Vagina (tissue), 2 donors: ENCODE measurements around the gene AGPAT3. TPM values are rescaled to one million over a fixed set of nuclear protein-coding genes. Genes with fewer than 3 reads are reported as not detected.

Experiments
- DNase-seq, 2 donors: peaks; one replicate each; pipeline ENCODE4 v3.0.0-alpha.2; 2017; ENCODE audit errors: extremely low spot score in 2 of 2
- H3K27ac ChIP-seq: fragments of 200-600 bp; sonication (generic); one replicate; pipeline ENCODE4 v1.5.1; 2019
- H3K27me3 ChIP-seq: fragments of 200-600 bp; sonication (generic); one replicate; pipeline ENCODE4 v1.5.1; 2019
- H3K36me3 ChIP-seq, 2 donors: fragments of 200-600 bp; sonication (generic); one replicate each; pipeline ENCODE4 v1.5.1; 2017 to 2019
- H3K4me1 ChIP-seq: fragments of 200-600 bp; sonication (generic); one replicate; pipeline ENCODE4 v1.5.1; 2019
- H3K4me3 ChIP-seq, 2 donors: fragments of 200-600 bp; sonication (generic); 1 replicate in 1 of 2; 2 replicates in 1 of 2; pipeline ENCODE4 v1.5.1; 2016 to 2019
- H3K9me3 ChIP-seq: fragments of 200-600 bp; sonication (generic); one replicate; pipeline ENCODE4 v1.5.1; 2019
- CTCF ChIP-seq, 3 experiments: fragments of 450-650 bp in 2 of 3; fragments of 200-600 bp in 1 of 3; sonication (generic) in 1 of 3; IDR thresholded peaks; one replicate each; pipeline ENCODE4 v1.5.1; 2017 to 2019; ENCODE audit warnings: antibody characterized with exemption in 3 of 3, mild to moderate bottlenecking in 2 of 3, moderate library complexity in 2 of 3
- POLR2A ChIP-seq, 2 donors: fragments of 450-650 bp; IDR thresholded peaks; one replicate each; pipeline ENCODE4 v1.6.1; 2017; ENCODE audit warnings: antibody characterized with exemption in 2 of 2, mild to moderate bottlenecking in 2 of 2, moderate library complexity in 2 of 2
- POLR2AphosphoS5 ChIP-seq, 2 donors: sonication (generic); formaldehyde crosslinking; IDR thresholded peaks; one replicate each; pipeline ENCODE4 v1.9.0; 2017; ENCODE audit warnings: antibody characterized with exemption in 2 of 2, mild to moderate bottlenecking in 2 of 2, low read depth in 1 of 2; ENCODE audit not compliant: insufficient read depth in 1 of 2
- intact Hi-C: fragments of 100-400 bp; cut with DNase I; formaldehyde crosslinking; loops from one replicate; pipeline ENCODE4 v1.15.1; 2023
- total RNA-seq: library from RNA; depleted of rRNA; stranded (reverse); fragments of >200 nt; gene quantifications from one replicate; pipeline ENCODE4 v1.2.3, GENCODE V29; 2016

The AGPAT3 gene
- total RNA-seq, 1 donor from 2014 or later, result 34.4 TPM

GRCh38 chr21:43937891-43938309, 72.9 kb downstream of the AGPAT3 start:
- no peak for DNase-seq
- Histone ChIP-seq H3K27ac (no peak overlapping the region), H3K27me3 (no peaks in the 10 kb centered on the region), H3K9me3 (no peaks in the 10 kb centered on the region), H3K36me3 (peaks cover 0 to 7% of the 10 kb centered on the region in 2 donors), H3K4me3 (no peak overlapping the region), H3K4me1 (peaks cover 18% of the 10 kb centered on the region)
- intact Hi-C loops, result no loop called here
- TF ChIP-seq POLR2A (IDR thresholded peaks at IDR 0.05) (no peak), POLR2AphosphoS5 (IDR thresholded peaks at IDR 0.05; ENCODE audit: insufficient read depth in 1 of 2, low read depth in 1 of 2) (no peak), CTCF (IDR thresholded peaks at IDR 0.05) (no peak)

GRCh38 chr21:43938751-43939442, 73.9 kb downstream of the AGPAT3 start:
- Histone ChIP-seq H3K36me3 (peaks cover 0 to 7% of the 10 kb centered on the region in 2 donors), H3K27ac (no peak overlapping the region), H3K27me3 (no peaks in the 10 kb centered on the region), H3K4me3 (peak overlapping the region; percentile 7 to 9), H3K9me3 (no peaks in the 10 kb centered on the region), H3K4me1 (peaks cover 20% of the 10 kb centered on the region)
- intact Hi-C loops, result no loop called here
- DNase-seq, result no peak
- TF ChIP-seq POLR2AphosphoS5 (IDR thresholded peaks at IDR 0.05; ENCODE audit: insufficient read depth in 1 of 2, low read depth in 1 of 2), result no peak
- TF ChIP-seq CTCF (IDR thresholded peaks at IDR 0.05), result peak; percentile 45 to 67 (median 65)
- no peak for TF ChIP-seq POLR2A (IDR thresholded peaks at IDR 0.05)

- intact Hi-C loops, result no loop called here
- Histone ChIP-seq H3K36me3 (peaks cover 0 to 7% of the 10 kb centered on the region in 2 donors), H3K4me1 (peaks cover 28% of the 10 kb centered on the region), H3K4me3 (peak overlapping the region in 1 of 2 donors; percentile 7), H3K9me3 (no peaks in the 10 kb centered on the region), H3K27ac (no peak overlapping the region), H3K27me3 (no peaks in the 10 kb centered on the region)
- TF ChIP-seq POLR2AphosphoS5 (IDR thresholded peaks at IDR 0.05; ENCODE audit: insufficient read depth in 1 of 2, low read depth in 1 of 2), result no peak
- TF ChIP-seq POLR2A (IDR thresholded peaks at IDR 0.05), result no peak
- no peak for TF ChIP-seq CTCF (IDR thresholded peaks at IDR 0.05)
- DNase-seq, result no peak
These were observed 74.7 kb downstream of the AGPAT3 start for GRCh38 chr21:43939443-43940328.

GRCh38 chr21:43940329-43941050, 75.5 kb downstream of the AGPAT3 start:
- Histone ChIP-seq H3K4me1 (peaks cover 35% of the 10 kb centered on the region), H3K36me3 (peaks cover 0 to 7% of the 10 kb centered on the region in 2 donors), H3K9me3 (no peaks in the 10 kb centered on the region), H3K4me3 (no peak overlapping the region), H3K27me3 (no peaks in the 10 kb centered on the region), H3K27ac (no peak overlapping the region)
- no peak for TF ChIP-seq POLR2A (IDR thresholded peaks at IDR 0.05)
- TF ChIP-seq CTCF (IDR thresholded peaks at IDR 0.05), result no peak
- no peak for TF ChIP-seq POLR2AphosphoS5 (IDR thresholded peaks at IDR 0.05; ENCODE audit: insufficient read depth in 1 of 2, low read depth in 1 of 2)
- intact Hi-C loops, result no loop called here
- no peak for DNase-seq
